Measurements from ENCODE around the gene PHC3. TPM values are rescaled to one million over a fixed set of nuclear protein-coding genes. Genes with fewer than 3 reads are reported as not detected.

PHC3 gene
- total and polyA plus RNA-seq, 2 of the 13 experiments (the other 11 are each of a cell fraction or from before 2014, with no cell fraction given), result 24.1 to 49.0 TPM

DNA sequence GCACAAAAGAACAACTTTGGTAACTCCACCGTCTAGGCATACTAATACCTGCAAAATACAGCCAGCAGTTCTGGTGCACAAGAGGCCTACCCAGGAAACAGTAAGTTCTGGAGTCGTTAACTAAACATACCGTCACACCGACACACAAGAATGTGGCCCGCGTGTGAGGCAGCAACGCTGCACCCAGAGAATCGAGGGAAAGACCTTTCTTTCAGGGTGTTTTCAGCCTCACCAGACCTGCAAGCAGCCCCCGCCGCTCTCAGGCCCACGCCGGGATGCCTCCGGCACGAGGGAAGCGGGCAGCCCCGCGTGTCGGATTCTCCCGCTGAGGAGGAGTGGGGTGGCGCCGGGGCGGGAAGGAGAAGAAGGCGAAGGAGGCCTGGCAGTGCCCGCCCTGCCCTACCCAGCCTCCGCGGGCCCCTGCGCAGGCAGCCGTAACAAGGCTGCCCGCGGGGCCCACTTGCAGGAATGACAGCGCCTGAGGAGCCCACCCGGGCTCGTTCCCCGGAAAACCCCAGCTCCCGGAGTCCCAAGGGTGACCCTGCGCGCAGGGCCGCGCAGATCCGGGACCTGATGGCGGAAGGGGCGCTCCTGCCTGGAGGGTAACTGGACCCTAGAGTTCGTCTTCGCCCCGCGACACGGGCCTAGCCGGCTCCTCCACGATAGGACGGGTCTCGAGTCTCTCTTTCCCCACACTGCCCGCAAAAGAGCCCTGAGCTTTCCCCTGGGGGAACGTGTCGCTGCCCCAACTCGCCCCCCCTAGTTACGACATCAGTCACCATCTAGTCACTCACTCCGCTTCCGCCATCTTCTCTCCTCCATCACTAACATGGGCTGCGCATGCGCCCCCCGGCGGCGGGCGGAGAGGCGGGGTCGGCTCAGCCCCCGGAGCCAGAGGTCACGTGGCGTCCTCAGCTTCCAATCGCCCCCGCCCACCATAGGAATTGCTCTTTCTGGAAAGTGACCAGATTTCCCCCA is at the start of gene PHC3 (continued):
- TF ChIP-seq ZNF746 (CRISPR knock-in tag; IDR thresholded peaks at IDR 0.05) (no peak), MBD4 (IDR thresholded peaks at IDR 0.05; ENCODE audit: borderline replicate concordance, low read length) (no peak), CCAR2 (optimal IDR thresholded peaks at IDR 0.05; ENCODE audit: low read depth, low read length) (no peak), SIN3B (IDR thresholded peaks at IDR 0.05; ENCODE audit: low read length) (no peak), SIX1 (CRISPR knock-in tag; IDR thresholded peaks at IDR 0.05; ENCODE audit: borderline replicate concordance) (no peak; the same call in 1 of the 2 replicates), ZNF761 (CRISPR knock-in tag; conservative IDR thresholded peaks at IDR 0.05) (no peak), ZNF281 (CRISPR knock-in tag; IDR thresholded peaks at IDR 0.05; ENCODE audit: borderline replicate concordance) (no peak), NBN (conservative IDR thresholded peaks at IDR 0.05) (no peak), FOXA1 (IDR thresholded peaks at IDR 0.05) (no peak), FOXA1 (CRISPR knock-in tag; IDR thresholded peaks at IDR 0.05) (no peak), ZNF550 (CRISPR knock-in tag; IDR thresholded peaks at IDR 0.05; ENCODE audit: borderline replicate concordance) (0 out of 2 replicates have a peak, but pooled peaks have one; percentile 71), PRPF4 (IDR thresholded peaks at IDR 0.05; ENCODE audit: low read depth, low read length, poor library complexity, severe bottlenecking) (no peak), ZMYM3 (CRISPR knock-in tag; IDR thresholded peaks at IDR 0.05) (peak; percentile 24; the same call in 1 of the 2 replicates), PAXIP1 (CRISPR knock-in tag; conservative IDR thresholded peaks at IDR 0.05) (0 out of 2 replicates have a peak, but pooled peaks have one; percentile 42), ZNF674 (CRISPR knock-in tag; IDR thresholded peaks at IDR 0.05; ENCODE audit: low read depth) (no peak), CCDC6 (CRISPR knock-in tag; IDR thresholded peaks at IDR 0.05) (no peak; the same call in 1 of the 2 replicates), YEATS2 (CRISPR knock-in tag; IDR thresholded peaks at IDR 0.05; ENCODE audit: borderline replicate concordance) (no peak; the same call in 1 of the 2 replicates), NFIC (IDR thresholded peaks at IDR 0.05; ENCODE audit: low read length) (no peak), ZNF350 (CRISPR knock-in tag; IDR thresholded peaks at IDR 0.05; ENCODE audit: borderline replicate concordance, low read depth) (peak; percentile 73; the same call in 1 of the 2 replicates)
- TF ChIP-seq, protein P1, sequence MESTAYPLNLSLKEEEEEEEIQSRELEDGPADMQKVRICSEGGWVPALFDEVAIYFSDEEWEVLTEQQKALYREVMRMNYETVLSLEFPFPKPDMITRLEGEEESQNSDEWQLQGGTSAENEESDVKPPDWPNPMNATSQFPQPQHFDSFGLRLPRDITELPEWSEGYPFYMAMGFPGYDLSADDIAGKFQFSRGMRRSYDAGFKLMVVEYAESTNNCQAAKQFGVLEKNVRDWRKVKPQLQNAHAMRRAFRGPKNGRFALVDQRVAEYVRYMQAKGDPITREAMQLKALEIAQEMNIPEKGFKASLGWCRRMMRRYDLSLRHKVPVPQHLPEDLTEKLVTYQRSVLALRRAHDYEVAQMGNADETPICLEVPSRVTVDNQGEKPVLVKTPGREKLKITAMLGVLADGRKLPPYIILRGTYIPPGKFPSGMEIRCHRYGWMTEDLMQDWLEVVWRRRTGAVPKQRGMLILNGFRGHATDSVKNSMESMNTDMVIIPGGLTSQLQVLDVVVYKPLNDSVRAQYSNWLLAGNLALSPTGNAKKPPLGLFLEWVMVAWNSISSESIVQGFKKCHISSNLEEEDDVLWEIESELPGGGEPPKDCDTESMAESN (CRISPR knock-in tag; conservative IDR thresholded peaks at IDR 0.05), result no peak
- TF ChIP-seq, protein P2, sequence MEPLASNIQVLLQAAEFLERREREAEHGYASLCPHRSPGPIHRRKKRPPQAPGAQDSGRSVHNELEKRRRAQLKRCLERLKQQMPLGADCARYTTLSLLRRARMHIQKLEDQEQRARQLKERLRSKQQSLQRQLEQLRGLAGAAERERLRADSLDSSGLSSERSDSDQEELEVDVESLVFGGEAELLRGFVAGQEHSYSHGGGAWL (CRISPR knock-in tag; IDR thresholded peaks at IDR 0.05), result peak; percentile 87
